ENCODE data around the gene HLA-DQA2. TPM values are rescaled to one million over a fixed set of nuclear protein-coding genes. Genes with fewer than 3 reads are reported as not detected.

Gene HLA-DQA2
- total RNA-seq, 2 donors from 2014 or later = 0.85 to 1.4 TPM

DNA sequence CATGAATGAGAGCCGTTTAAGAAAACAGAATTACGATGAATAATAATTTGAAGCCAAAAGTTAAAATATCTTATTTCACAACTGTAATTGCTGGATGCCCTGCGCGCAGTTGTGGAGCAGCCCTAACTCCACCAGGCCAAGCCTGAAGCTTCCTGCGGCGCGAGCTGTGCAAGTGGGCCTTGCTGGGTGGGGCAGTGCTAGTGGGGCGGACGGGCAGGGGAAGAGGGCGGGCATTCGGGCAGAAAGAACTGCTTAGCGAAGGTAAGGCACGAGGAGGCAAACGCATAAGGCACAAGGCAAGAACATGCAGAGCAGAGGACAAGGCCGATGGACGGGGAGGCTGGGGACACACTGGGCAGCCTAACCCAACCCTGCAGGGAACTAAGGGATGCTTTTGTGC, 19.9 kb downstream of the HLA-DQA2 start:
- Histone ChIP-seq H3K4me1 (ENCODE audit: control insufficient read depth in 1 of 2, low read depth in 2 of 2) (no peaks in the 10 kb centered on the region), H3K9me3 (no peaks in the 10 kb centered on the region), H3K36me3 (no peaks in the 10 kb centered on the region), H3K27ac (no peak overlapping the region), H3K27me3 (replicated peaks; ENCODE audit: insufficient read depth) (no peaks in the 10 kb centered on the region), H3K4me3 (no peak overlapping the region)
- DNase-seq (ENCODE audit: low spot score) = no peak
- ATAC-seq (ENCODE audit: insufficient number of reproducible peaks, low FRiP score, low read depth) = no peak
- TF ChIP-seq, protein P1, sequence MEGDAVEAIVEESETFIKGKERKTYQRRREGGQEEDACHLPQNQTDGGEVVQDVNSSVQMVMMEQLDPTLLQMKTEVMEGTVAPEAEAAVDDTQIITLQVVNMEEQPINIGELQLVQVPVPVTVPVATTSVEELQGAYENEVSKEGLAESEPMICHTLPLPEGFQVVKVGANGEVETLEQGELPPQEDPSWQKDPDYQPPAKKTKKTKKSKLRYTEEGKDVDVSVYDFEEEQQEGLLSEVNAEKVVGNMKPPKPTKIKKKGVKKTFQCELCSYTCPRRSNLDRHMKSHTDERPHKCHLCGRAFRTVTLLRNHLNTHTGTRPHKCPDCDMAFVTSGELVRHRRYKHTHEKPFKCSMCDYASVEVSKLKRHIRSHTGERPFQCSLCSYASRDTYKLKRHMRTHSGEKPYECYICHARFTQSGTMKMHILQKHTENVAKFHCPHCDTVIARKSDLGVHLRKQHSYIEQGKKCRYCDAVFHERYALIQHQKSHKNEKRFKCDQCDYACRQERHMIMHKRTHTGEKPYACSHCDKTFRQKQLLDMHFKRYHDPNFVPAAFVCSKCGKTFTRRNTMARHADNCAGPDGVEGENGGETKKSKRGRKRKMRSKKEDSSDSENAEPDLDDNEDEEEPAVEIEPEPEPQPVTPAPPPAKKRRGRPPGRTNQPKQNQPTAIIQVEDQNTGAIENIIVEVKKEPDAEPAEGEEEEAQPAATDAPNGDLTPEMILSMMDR (IDR thresholded peaks at IDR 0.05) = no peak

DNA sequence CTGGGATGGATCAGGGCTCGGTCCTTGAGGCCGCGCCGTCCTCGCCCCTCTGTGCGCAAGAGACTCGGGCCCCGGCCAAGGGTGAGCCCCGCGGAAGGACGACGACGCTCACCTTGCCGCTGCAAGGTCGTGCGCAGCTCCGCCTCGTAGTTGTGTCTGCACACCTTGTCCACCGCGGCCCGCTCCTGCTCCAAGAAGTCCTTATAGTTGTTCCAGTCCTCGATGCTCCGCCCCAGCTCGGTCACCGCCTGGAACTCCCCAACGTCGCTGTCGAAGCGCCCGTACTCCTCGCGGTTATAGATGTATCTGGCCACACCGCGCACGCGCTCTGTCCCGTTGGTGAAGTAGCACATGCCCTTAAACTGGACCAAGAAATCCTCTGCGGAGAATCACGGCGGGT, 20.4 kb downstream of the HLA-DQA2 start:
- no peaks in the 10 kb centered on the region for H3K36me3 ChIP-seq
- H3K27me3 ChIP-seq (replicated peaks; ENCODE audit: insufficient read depth) = no peaks in the 10 kb centered on the region
- TF ChIP-seq, protein P1 (IDR thresholded peaks at IDR 0.05) = no peak
- ATAC-seq (ENCODE audit: insufficient number of reproducible peaks, low FRiP score, low read depth) (no peak), DNase-seq (ENCODE audit: low spot score) (no peak)
- no peaks in the 10 kb centered on the region for H3K9me3 ChIP-seq
- no peaks in the 10 kb centered on the region for H3K4me1 ChIP-seq (ENCODE audit: control insufficient read depth in 1 of 2, low read depth in 2 of 2)
- H3K4me3 ChIP-seq = no peak overlapping the region
- H3K27ac ChIP-seq = no peak overlapping the region

DNA sequence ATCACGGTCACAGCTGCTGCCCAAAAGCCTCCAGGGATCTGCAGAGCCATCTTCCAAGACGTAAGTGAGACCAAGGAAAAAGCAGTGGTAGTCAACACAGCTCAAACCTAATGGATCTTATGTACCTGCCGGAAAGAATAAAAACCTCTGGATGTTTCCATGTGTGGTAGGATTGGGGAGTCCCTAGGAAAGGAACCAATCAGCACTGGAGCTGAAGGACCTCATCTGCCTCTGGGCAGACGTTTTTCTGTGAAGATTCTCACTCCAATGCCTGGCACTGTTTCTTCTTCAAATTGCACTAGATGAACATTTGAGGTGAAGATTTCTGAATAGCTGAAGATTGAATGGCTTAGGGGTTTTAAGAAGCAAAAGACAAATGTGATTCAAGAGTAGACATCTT, 22.2 kb downstream of the HLA-DQA2 start, which contains the start of gene HLA-DQB2:
Gene HLA-DQB2, minus strand, starts transcription at position 112 of the 400 bp plus-strand sequence. Its CDS starts 62 bp downstream, at position 50.
- H3K27me3 ChIP-seq (replicated peaks; ENCODE audit: insufficient read depth) = no peaks in the 10 kb centered on the region
- no peaks in the 10 kb centered on the region for H3K4me1 ChIP-seq (ENCODE audit: control insufficient read depth in 1 of 2, low read depth in 2 of 2)
- H3K4me3 ChIP-seq = no peak within 1 kb of the TSS
- H3K27ac ChIP-seq = no peak within 1 kb of the TSS
- no peak for DNase-seq (ENCODE audit: low spot score)
- TF ChIP-seq, protein P1 (IDR thresholded peaks at IDR 0.05) = no peak
- no peaks in the 10 kb centered on the region for H3K9me3 ChIP-seq
- no peak for ATAC-seq (ENCODE audit: insufficient number of reproducible peaks, low FRiP score, low read depth)
- H3K36me3 ChIP-seq = no peaks in the 10 kb centered on the region

DNA sequence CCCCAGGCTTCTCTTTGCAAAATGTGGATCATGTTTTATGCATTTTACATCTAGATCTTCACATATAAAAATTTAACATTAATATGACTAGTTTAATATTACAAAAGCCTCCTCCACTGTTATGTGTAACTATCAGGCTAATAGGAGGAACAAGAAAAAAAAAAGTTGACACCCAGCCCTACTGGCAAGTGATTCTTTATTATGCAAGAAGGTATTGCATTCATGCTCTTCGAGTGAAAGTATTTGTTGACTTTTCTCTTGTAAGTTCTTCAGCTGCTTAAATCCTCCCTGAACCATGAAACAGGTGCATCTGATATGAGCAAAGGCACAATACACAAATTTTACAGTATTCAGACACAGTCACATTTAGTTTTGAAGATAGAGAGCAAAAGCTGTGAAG, 22.9 kb downstream of the HLA-DQA2 start:
- DNase-seq (ENCODE audit: low spot score) = no peak

DNA sequence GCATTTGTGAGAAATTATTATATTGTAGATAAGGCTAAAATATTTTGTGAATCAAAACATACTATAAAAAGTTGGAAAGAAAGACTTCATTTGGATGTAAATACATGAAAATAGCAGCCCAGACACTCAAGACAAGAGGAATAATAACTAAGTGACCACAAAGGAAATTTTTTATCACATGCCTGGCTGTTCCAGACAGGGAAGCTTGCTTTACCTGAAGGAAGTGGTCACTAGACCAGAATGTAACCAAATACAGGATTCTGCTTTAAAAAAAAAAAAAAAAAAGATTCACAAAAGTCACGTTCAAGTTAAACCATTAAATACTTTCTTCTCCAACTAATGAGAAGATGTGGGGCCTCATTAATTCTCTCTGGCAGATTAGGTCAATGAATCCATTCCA, 31.5 kb downstream of the HLA-DQA2 start:
- H3K36me3 ChIP-seq = no peaks in the 10 kb centered on the region
- H3K4me3 ChIP-seq = no peak overlapping the region
- TF ChIP-seq, protein P1 (IDR thresholded peaks at IDR 0.05) = no peak
- DNase-seq (ENCODE audit: low spot score) (no peak), ATAC-seq (ENCODE audit: insufficient number of reproducible peaks, low FRiP score, low read depth) (no peak)
- no peaks in the 10 kb centered on the region for H3K9me3 ChIP-seq
- H3K27me3 ChIP-seq (replicated peaks; ENCODE audit: insufficient read depth) = no peaks in the 10 kb centered on the region
- no peak overlapping the region for H3K27ac ChIP-seq
- no peaks in the 10 kb centered on the region for H3K4me1 ChIP-seq (ENCODE audit: control insufficient read depth in 1 of 2, low read depth in 2 of 2)

More for the DNA sequence above, 22.9 kb downstream of the HLA-DQA2 start:
- no peaks in the 10 kb centered on the region for H3K4me1 ChIP-seq (ENCODE audit: control insufficient read depth in 1 of 2, low read depth in 2 of 2)
- H3K27ac ChIP-seq = no peak overlapping the region
- no peaks in the 10 kb centered on the region for H3K36me3 ChIP-seq
- H3K9me3 ChIP-seq = no peaks in the 10 kb centered on the region
- TF ChIP-seq, protein P1 (IDR thresholded peaks at IDR 0.05) = no peak
- no peak overlapping the region for H3K4me3 ChIP-seq
- ATAC-seq (ENCODE audit: insufficient number of reproducible peaks, low FRiP score, low read depth) = no peak
- H3K27me3 ChIP-seq (replicated peaks; ENCODE audit: insufficient read depth) = no peaks in the 10 kb centered on the region
